Measurements from ENCODE around the gene AREG. TPM values are rescaled to one million over a fixed set of nuclear protein-coding genes. Genes with fewer than 3 reads are reported as not detected.
A peak's percentile ranks its signal among the peaks of the same experiment; 100 is the strongest.

The AREG gene
- polyA plus RNA-seq, 1 experiment: 2.4 TPM

GRCh38 chr4:74471264-74471663 is 26.3 kb downstream of the AREG start:
- POLR2A ChIA-PET: no interaction called here
- CTCF ChIA-PET: interaction anchor here (1.3 kb wide), 1 partner anchor 200 kb away, joined by 5 read pairs; no protein-coding TSS in a partner anchor
- TF ChIP-seq CTCF (IDR thresholded peaks at IDR 0.05; ENCODE audit: low read depth, low read length): no peak

GRCh38 chr4:74473155-74473811 is 28.3 kb downstream of the AREG start:
- no peak for TF ChIP-seq CTCF (IDR thresholded peaks at IDR 0.05; ENCODE audit: low read depth, low read length)
- Histone ChIP-seq H3K27ac (ENCODE audit: low read depth, low read length) (peak overlapping the region; percentile 59), H3K4me3 (ENCODE audit: low read depth, low read length) (no peak overlapping the region), H3K9me3 (ENCODE audit: control insufficient read depth, insufficient read depth, low read length) (no peaks in the 10 kb centered on the region), H3K27me3 (ENCODE audit: control insufficient read depth, insufficient read depth, low read length) (no peaks in the 10 kb centered on the region)
- POLR2A ChIA-PET: no interaction called here
- CTCF ChIA-PET: interaction anchor here (0.8 to 1.6 kb wide), 5 partner anchors 28 to 203 kb away, joined by 3 to 7 read pairs (median 3); partner anchors contain the start of gene AREG
- peak; percentile 63 for DNase-seq (ENCODE audit: low read depth, low spot score)

More at GRCh38 chr4:74471264-74471663, 26.3 kb downstream of the AREG start:
- DNase-seq (ENCODE audit: low read depth, low spot score): no peak
- Histone ChIP-seq H3K9me3 (ENCODE audit: control insufficient read depth, insufficient read depth, low read length) (no peaks in the 10 kb centered on the region), H3K27ac (ENCODE audit: low read depth, low read length) (no peak overlapping the region), H3K27me3 (ENCODE audit: control insufficient read depth, insufficient read depth, low read length) (no peaks in the 10 kb centered on the region), H3K4me3 (ENCODE audit: low read depth, low read length) (no peak overlapping the region)

- POLR2A ChIA-PET: no interaction called here
- CTCF ChIA-PET: interaction anchor here (1.1 kb wide), 1 partner anchor 149 kb away, joined by 3 read pairs; no protein-coding TSS in a partner anchor
- H3K27ac ChIP-seq (ENCODE audit: low read depth, low read length): no peak overlapping the region
- no peaks in the 10 kb centered on the region for H3K9me3 ChIP-seq (ENCODE audit: control insufficient read depth, insufficient read depth, low read length)
- TF ChIP-seq CTCF (IDR thresholded peaks at IDR 0.05; ENCODE audit: low read depth, low read length): no peak
- H3K4me3 ChIP-seq (ENCODE audit: low read depth, low read length): no peak overlapping the region
- no peaks in the 10 kb centered on the region for H3K27me3 ChIP-seq (ENCODE audit: control insufficient read depth, insufficient read depth, low read length)
- DNase-seq (ENCODE audit: low read depth, low spot score): peak; percentile 33
These were observed 29.6 kb downstream of the AREG start for GRCh38 chr4:74474345-74475090.

- CTCF ChIA-PET: no interaction called here
- no peak for DNase-seq (ENCODE audit: low read depth, low spot score)
- H3K27me3 ChIP-seq (ENCODE audit: control insufficient read depth, insufficient read depth, low read length): no peaks in the 10 kb centered on the region
- no peak for TF ChIP-seq CTCF (IDR thresholded peaks at IDR 0.05; ENCODE audit: low read depth, low read length)
- POLR2A ChIA-PET: no interaction called here
- no peak overlapping the region for H3K27ac ChIP-seq (ENCODE audit: low read depth, low read length)
- no peak overlapping the region for H3K4me3 ChIP-seq (ENCODE audit: low read depth, low read length)
- no peaks in the 10 kb centered on the region for H3K9me3 ChIP-seq (ENCODE audit: control insufficient read depth, insufficient read depth, low read length)
These were observed 30.3 kb downstream of the AREG start for GRCh38 chr4:74475091-74475800.

Data from AG04450 (cell line).